Measurements from ENCODE around the gene RPL41. TPM values are rescaled to one million over a fixed set of nuclear protein-coding genes. Genes with fewer than 3 reads are reported as not detected.

The RPL41 gene
- total and polyA plus RNA-seq, 9 of the 15 experiments (the other 6 are each of a cell fraction or from before 2014, with no cell fraction given) = 3,403 to 11,276 (median 5,604) TPM

- 0 out of 4 replicates have a peak, but pooled peaks of 1 of the 2 experiments have one; percentile 32 for TF ChIP-seq ARNT (IDR thresholded peaks at IDR 0.05)
- TF ChIP-seq ZNF3 (CRISPR knock-in tag; IDR thresholded peaks at IDR 0.05) = no peak; the same call in 1 of the 2 replicates
- TF ChIP-seq L3MBTL2 (IDR thresholded peaks at IDR 0.05) = peak; percentile 70
- peak; percentile 74 for TF ChIP-seq FOXP1 (CRISPR knock-in tag; IDR thresholded peaks at IDR 0.05)
- 0 out of 2 replicates have a peak, but pooled peaks have one; percentile 17 for TF ChIP-seq CREM (IDR thresholded peaks at IDR 0.05; ENCODE audit: low read depth)
- TF ChIP-seq ZNF395 (CRISPR knock-in tag; IDR thresholded peaks at IDR 0.05) = peak; percentile 79; the same call in 1 of the 2 replicates
- TF ChIP-seq HMBOX1 (IDR thresholded peaks at IDR 0.05) = peak; percentile 53
- TF ChIP-seq MAFG (tag; conservative IDR thresholded peaks at IDR 0.05) = 0 out of 2 replicates have a peak, but pooled peaks have one; percentile 26
- 0 out of 2 replicates have a peak, but pooled peaks have one; percentile 20 for TF ChIP-seq SMARCA4 (IDR thresholded peaks at IDR 0.05)
- no peak for TF ChIP-seq ZNF134 (CRISPR knock-in tag; conservative IDR thresholded peaks at IDR 0.05)
- 0 out of 2 replicates have a peak, but pooled peaks have one; percentile 7 for TF ChIP-seq NFE2 (IDR thresholded peaks at IDR 0.05; ENCODE audit: low read depth)
- no peak for TF ChIP-seq ZNF184 (CRISPR knock-in tag; IDR thresholded peaks at IDR 0.05)
- TF ChIP-seq ZNF232 (CRISPR knock-in tag; IDR thresholded peaks at IDR 0.05) = no peak
- no peak for TF ChIP-seq ZNF551 (CRISPR knock-in tag; IDR thresholded peaks at IDR 0.05)
- TF ChIP-seq EZH2 (IDR thresholded peaks at IDR 0.05; ENCODE audit: borderline replicate concordance, low read depth, low read length) = no peak
- no peak for TF ChIP-seq PHF20 (IDR thresholded peaks at IDR 0.05; ENCODE audit: partially characterized antibody)
- TF ChIP-seq CBX3 (IDR thresholded peaks at IDR 0.05; ENCODE audit: borderline replicate concordance in 1 of 2, low read length in 2 of 2) = no peak
- TF ChIP-seq FOXK2 (conservative IDR thresholded peaks at IDR 0.05 in 1 of 2, IDR thresholded peaks at IDR 0.05 in 1 of 2; ENCODE audit: low read depth in 2 of 2) = 0 out of 4 replicates have a peak, but pooled peaks of 1 of the 2 experiments have one; percentile 33
- TF ChIP-seq ZEB2 (IDR thresholded peaks at IDR 0.05) = peak; percentile 44; the same call in 1 of the 2 replicates
- TF ChIP-seq PURB (CRISPR knock-in tag; IDR thresholded peaks at IDR 0.05; ENCODE audit: low read depth) = no peak
- no peak for TF ChIP-seq KAT2B (IDR thresholded peaks at IDR 0.05; ENCODE audit: low read depth, low read length)
- no peak for TF ChIP-seq HDAC1 (IDR thresholded peaks at IDR 0.05)
- 0 out of 2 replicates have a peak, but pooled peaks have one; percentile 27 for TF ChIP-seq ZZZ3 (IDR thresholded peaks at IDR 0.05)
- TF ChIP-seq ZBTB7A (IDR thresholded peaks at IDR 0.05; ENCODE audit: borderline replicate concordance, control insufficient read depth, low read depth, low read length) = peak; percentile 32; the same call in 1 of the 2 replicates
- no peak for TF ChIP-seq HINFP (tag; conservative IDR thresholded peaks at IDR 0.05; ENCODE audit: low read depth)
- peak; percentile 60; the same call in 1 of the 2 replicates for TF ChIP-seq ZBED1 (IDR thresholded peaks at IDR 0.05)
- no peak for TF ChIP-seq KAT7 (CRISPR knock-in tag; IDR thresholded peaks at IDR 0.05; ENCODE audit: borderline replicate concordance)
- no peak for TF ChIP-seq ARHGAP35 (IDR thresholded peaks at IDR 0.05; ENCODE audit: partially characterized antibody)
Observed at GRCh38 chr12:56151672-56152131, 35.3 kb downstream of the RPL41 start (continued).

All from K562 (cell line).